ENCODE measurements around the gene FANCI.

Gene FANCI

DNA sequence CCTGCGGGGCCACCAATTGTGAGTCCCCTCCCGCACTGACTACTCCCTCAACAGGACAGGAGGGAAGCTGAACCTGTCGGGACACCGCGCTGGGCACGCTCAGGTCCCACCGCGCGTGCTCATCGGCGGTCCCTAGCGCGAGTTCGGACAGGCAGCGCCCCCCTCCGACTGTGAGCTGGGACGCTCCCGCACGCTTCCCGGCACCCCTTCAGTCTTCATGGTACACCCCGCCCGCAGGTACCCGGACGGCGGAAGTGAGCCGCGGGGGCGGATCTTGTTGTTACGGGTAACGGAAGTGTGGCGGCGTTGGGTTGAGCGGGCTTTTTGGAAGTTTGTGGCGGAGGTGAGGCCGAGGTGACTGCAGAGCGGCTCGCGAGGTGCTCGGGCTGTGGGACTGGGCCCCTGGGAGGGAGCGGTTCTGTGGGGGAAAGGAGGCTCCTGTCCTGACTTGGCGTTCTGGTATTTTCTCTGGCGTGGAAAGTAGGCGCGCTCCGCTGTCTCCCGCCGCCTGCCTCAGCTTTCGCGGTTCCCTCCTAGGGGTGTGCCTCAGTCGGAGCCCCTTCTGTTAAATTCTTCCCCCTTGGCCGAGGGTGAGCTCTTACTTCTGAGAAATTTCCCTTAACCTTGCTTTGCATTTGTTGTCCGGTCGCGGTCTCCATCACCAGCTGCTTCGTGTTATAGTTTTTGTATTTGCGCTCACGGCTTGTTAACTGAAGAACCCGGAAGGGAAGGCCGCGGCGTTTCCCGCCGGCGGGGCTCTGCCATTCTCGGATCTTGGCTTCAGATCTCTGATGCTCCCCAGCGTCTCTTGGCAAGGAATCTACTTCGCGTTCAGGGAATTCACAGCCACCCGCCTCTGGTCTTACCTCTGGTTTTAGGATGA is at the start of gene FANCI:
FANCI (plus strand) TSS at position 289 of the 883 bp plus-strand sequence. CDS start 3,669 bp downstream, outside the sequence.
- H3K27me3 ChIP-seq (ENCODE audit: low read depth, low read length), result no peaks in the 10 kb centered on the region
- H3K36me3 ChIP-seq (ENCODE audit: control insufficient read depth in 1 of 2, insufficient read depth in 2 of 2, low read length in 2 of 2), result no peaks in the 10 kb centered on the region
- H3K4me1 ChIP-seq (ENCODE audit: control insufficient read depth in 1 of 2, insufficient read depth in 2 of 2, low read length in 2 of 2), result peaks cover 5 to 8% of the 10 kb centered on the region in 2 donors
- H3K4me3 ChIP-seq (ENCODE audit: low read depth in 1 of 2, low read length in 2 of 2), result peak within 1 kb of the TSS; percentile 86 to 94
- peak within 1 kb of the TSS; percentile 63 for H3K27ac ChIP-seq (ENCODE audit: low read length)
- no peaks in the 10 kb centered on the region for H3K9me3 ChIP-seq (ENCODE audit: control insufficient read depth in 1 of 2, low read length in 2 of 2)

DNA sequence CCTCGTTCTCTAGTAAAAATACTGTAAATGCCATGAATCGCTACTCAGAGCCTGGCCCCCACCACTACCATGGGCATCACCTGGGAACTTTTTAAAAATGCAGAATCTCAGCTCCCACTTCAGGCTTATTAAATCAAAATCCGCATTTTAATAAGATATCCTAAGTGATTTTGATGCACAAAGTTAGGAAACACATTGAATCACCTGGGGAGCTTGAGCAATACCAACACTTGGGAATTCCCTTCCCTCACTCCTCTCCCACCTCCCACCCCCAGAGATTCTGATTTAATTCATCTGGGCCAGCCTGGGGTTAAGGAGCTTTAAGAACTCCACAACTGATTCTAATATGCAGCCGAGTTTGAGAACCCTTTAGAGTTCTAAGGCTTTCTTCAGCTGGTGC is 49.2 kb upstream of the FANCI start:
- H3K27ac ChIP-seq (ENCODE audit: low read length), result no peak overlapping the region
- H3K36me3 ChIP-seq (ENCODE audit: control insufficient read depth in 1 of 2, insufficient read depth in 2 of 2, low read length in 2 of 2), result peaks cover 58 to 66% of the 10 kb centered on the region in 2 donors
- H3K4me3 ChIP-seq (ENCODE audit: low read depth in 1 of 2, low read length in 2 of 2), result no peak overlapping the region
- no peaks in the 10 kb centered on the region for H3K9me3 ChIP-seq (ENCODE audit: control insufficient read depth in 1 of 2, low read length in 2 of 2)
- H3K27me3 ChIP-seq (ENCODE audit: low read depth, low read length), result no peaks in the 10 kb centered on the region
- H3K4me1 ChIP-seq (ENCODE audit: control insufficient read depth in 1 of 2, insufficient read depth in 2 of 2, low read length in 2 of 2), result peaks cover 0 to 5% of the 10 kb centered on the region in 2 donors

DNA sequence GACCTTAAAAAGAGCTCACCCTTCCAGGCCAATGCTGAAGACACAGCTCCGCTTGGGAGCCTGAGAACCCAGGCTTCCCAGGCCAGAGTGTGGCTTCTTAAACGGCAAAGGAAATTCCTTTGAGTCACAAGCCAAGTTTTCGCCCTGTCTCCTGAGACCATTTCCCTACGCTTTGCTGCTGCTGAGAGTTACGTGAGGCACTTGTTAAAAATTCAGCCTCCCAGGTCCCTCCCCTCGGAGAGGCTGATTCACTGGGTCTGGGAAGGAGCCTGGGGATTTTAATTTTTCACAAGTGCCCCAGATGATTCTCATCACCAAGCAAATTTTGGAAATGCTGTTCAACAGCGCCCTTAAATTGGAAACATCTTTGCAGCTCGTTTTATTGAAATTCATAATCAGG is 47.9 kb upstream of the FANCI start:
- H3K4me1 ChIP-seq (ENCODE audit: control insufficient read depth in 1 of 2, insufficient read depth in 2 of 2, low read length in 2 of 2), result peaks cover 0 to 8% of the 10 kb centered on the region in 2 donors
- no peaks in the 10 kb centered on the region for H3K9me3 ChIP-seq (ENCODE audit: control insufficient read depth in 1 of 2, low read length in 2 of 2)
- no peak overlapping the region for H3K27ac ChIP-seq (ENCODE audit: low read length)
- no peaks in the 10 kb centered on the region for H3K27me3 ChIP-seq (ENCODE audit: low read depth, low read length)
- no peak overlapping the region for H3K4me3 ChIP-seq (ENCODE audit: low read depth in 1 of 2, low read length in 2 of 2)
- H3K36me3 ChIP-seq (ENCODE audit: control insufficient read depth in 1 of 2, insufficient read depth in 2 of 2, low read length in 2 of 2), result peaks cover 49 to 57% of the 10 kb centered on the region in 2 donors

DNA sequence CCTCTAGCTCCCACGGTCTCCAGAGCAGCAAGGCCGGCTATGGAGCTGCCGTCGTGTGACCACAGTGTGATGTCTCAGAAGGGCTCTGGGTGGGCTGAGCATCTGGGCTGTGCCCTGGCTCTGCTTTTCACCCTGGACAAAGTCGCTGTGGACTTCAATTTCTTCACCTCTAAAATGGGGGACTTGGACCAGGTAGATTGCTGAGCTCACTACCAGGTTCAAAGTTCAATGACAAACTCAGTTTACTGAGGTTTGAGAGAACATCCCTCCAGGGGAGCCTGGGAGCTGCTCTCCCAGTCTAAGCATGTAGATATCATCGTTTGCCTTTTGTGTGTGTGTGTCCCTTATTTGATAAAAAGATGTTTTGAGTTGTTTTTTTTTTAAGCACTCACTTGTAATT is 47.5 kb upstream of the FANCI start:
- Histone ChIP-seq H3K4me3 (ENCODE audit: low read depth in 1 of 2, low read length in 2 of 2) (no peak overlapping the region), H3K27ac (ENCODE audit: low read length) (no peak overlapping the region), H3K4me1 (ENCODE audit: control insufficient read depth in 1 of 2, insufficient read depth in 2 of 2, low read length in 2 of 2) (peaks cover 0 to 8% of the 10 kb centered on the region in 2 donors), H3K36me3 (ENCODE audit: control insufficient read depth in 1 of 2, insufficient read depth in 2 of 2, low read length in 2 of 2) (peaks cover 45 to 53% of the 10 kb centered on the region in 2 donors), H3K9me3 (ENCODE audit: control insufficient read depth in 1 of 2, low read length in 2 of 2) (no peaks in the 10 kb centered on the region), H3K27me3 (ENCODE audit: low read depth, low read length) (no peaks in the 10 kb centered on the region)

DNA sequence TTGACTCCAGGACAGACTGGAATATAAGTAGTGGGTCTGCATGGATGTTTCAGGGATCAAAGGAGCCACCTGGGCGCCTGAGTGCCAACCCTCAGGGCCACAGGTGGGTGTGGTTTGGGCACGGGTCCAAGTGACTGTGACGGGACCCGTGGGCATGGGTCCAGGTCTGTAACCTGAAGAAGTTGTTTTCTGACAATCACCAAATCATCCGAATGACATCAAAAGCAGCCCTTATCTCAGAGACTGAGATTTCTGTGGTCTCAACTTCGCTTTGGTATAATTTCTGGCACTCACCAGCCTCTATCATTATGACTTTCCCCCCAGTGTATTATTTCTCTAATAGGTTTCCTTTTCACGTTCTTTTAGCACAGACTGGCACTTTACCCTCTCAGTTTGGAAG is 46.8 kb upstream of the FANCI start:
- no peak overlapping the region for H3K27ac ChIP-seq (ENCODE audit: low read length)
- H3K36me3 ChIP-seq (ENCODE audit: control insufficient read depth in 1 of 2, insufficient read depth in 2 of 2, low read length in 2 of 2), result peaks cover 42 to 47% of the 10 kb centered on the region in 2 donors
- no peak overlapping the region for H3K4me3 ChIP-seq (ENCODE audit: low read depth in 1 of 2, low read length in 2 of 2)

DNA sequence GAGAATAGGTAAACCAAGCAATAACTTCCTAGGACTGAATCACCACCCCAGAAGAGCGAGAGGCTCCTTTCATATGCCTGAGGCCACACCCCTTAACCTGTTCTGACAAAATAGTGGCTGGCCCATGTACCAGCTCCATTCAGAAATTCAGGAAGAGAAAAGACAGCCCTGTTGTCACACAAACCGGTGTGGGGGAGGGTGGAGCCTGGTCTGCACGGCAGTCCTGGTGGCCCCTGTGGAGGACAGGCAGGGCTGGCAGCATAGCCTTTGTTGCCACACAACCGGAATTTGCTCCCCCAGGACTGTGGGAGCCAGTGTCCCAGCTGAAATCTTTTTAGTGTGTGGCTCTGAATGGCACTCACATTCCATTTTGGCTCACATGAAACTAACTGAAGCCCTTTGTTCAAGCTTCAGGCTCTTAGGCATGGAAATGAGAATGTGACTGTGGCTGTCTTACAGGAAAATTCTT is 46.2 kb upstream of the FANCI start:
- H3K4me1 ChIP-seq (ENCODE audit: control insufficient read depth in 1 of 2, insufficient read depth in 2 of 2, low read length in 2 of 2), result peaks cover 0 to 8% of the 10 kb centered on the region in 2 donors
- no peak overlapping the region for H3K27ac ChIP-seq (ENCODE audit: low read length)
- peaks cover 39 to 43% of the 10 kb centered on the region in 2 donors for H3K36me3 ChIP-seq (ENCODE audit: control insufficient read depth in 1 of 2, insufficient read depth in 2 of 2, low read length in 2 of 2)

More for the DNA sequence above, 46.8 kb upstream of the FANCI start:
- H3K27me3 ChIP-seq (ENCODE audit: low read depth, low read length), result no peaks in the 10 kb centered on the region
- no peaks in the 10 kb centered on the region for H3K9me3 ChIP-seq (ENCODE audit: control insufficient read depth in 1 of 2, low read length in 2 of 2)
- peaks cover 0 to 8% of the 10 kb centered on the region in 2 donors for H3K4me1 ChIP-seq (ENCODE audit: control insufficient read depth in 1 of 2, insufficient read depth in 2 of 2, low read length in 2 of 2)

DNA sequence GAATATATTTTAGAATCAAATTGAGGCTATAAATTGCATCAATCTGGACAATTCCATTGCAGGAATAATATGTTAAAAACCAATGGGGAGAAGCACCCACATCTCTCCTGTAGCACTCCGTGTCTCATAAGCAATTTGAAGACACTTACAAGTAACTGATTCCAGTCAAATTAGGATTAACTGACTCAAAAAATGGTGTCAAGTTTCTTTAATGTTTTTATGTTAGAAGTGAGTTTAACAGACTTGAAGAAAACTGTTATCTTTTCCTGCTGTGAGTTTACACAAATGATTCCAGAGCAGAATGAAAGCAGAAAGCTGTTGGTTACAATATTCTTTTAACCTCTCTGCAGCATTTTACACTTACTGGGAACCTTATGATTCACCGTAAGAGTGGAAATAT is 45.6 kb upstream of the FANCI start:
- no peaks in the 10 kb centered on the region for H3K9me3 ChIP-seq (ENCODE audit: control insufficient read depth in 1 of 2, low read length in 2 of 2)
- peak overlapping the region; percentile 10 for H3K27ac ChIP-seq (ENCODE audit: low read length)
- H3K4me1 ChIP-seq (ENCODE audit: control insufficient read depth in 1 of 2, insufficient read depth in 2 of 2, low read length in 2 of 2), result peaks cover 0 to 8% of the 10 kb centered on the region in 2 donors
- peaks cover 32 to 36% of the 10 kb centered on the region in 2 donors for H3K36me3 ChIP-seq (ENCODE audit: control insufficient read depth in 1 of 2, insufficient read depth in 2 of 2, low read length in 2 of 2)
- no peaks in the 10 kb centered on the region for H3K27me3 ChIP-seq (ENCODE audit: low read depth, low read length)
- H3K4me3 ChIP-seq (ENCODE audit: low read depth in 1 of 2, low read length in 2 of 2), result no peak overlapping the region

More for the DNA sequence above, 46.2 kb upstream of the FANCI start:
- Histone ChIP-seq H3K9me3 (ENCODE audit: control insufficient read depth in 1 of 2, low read length in 2 of 2) (no peaks in the 10 kb centered on the region), H3K4me3 (ENCODE audit: low read depth in 1 of 2, low read length in 2 of 2) (no peak overlapping the region), H3K27me3 (ENCODE audit: low read depth, low read length) (no peaks in the 10 kb centered on the region)

DNA sequence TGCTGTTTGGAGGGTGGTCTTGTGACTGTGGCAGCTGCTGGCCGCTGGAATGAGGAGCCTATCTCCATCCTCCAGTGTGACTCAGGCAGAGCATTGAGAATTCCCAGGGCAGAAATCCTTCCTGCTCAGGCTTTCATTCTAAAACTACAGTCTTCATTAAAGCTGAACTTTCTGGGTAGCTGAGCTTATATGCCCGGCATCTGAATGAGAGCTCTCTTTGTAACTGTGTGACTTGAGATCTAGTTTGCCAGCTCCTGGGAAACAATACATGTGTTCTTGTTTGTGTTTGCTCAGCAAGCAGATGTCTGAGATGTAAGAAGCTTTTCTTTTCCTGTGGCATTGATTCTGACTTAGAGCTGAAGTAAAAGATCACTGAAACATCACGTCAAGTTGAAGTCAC is 44.8 kb upstream of the FANCI start:
- H3K4me1 ChIP-seq (ENCODE audit: control insufficient read depth in 1 of 2, insufficient read depth in 2 of 2, low read length in 2 of 2), result peaks cover 0 to 8% of the 10 kb centered on the region in 2 donors

DNA sequence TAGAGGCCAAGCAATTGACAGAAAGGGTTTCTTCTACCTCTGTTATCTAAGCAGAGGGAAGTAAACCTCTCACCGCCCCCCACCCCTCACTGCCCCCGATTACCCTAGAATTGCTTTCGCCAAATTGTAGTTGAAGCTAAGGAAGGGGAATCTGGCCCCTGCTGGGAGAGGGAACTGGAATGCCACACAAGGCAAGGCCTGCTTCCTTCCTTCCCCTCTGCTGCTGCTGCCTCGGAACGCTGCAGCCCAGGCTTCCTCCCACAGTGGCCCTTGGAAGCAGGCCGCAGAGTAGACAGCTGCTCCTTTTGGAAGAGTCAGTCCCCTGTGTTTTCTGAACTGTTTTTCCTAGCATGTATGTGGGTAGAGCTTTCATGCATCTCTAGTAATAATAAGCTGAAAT is 44.0 kb upstream of the FANCI start:
- peak overlapping the region; percentile 13 for H3K27ac ChIP-seq (ENCODE audit: low read length)
- H3K4me1 ChIP-seq (ENCODE audit: control insufficient read depth in 1 of 2, insufficient read depth in 2 of 2, low read length in 2 of 2), result peaks cover 0 to 8% of the 10 kb centered on the region in 2 donors
- H3K27me3 ChIP-seq (ENCODE audit: low read depth, low read length), result no peaks in the 10 kb centered on the region
- H3K36me3 ChIP-seq (ENCODE audit: control insufficient read depth in 1 of 2, insufficient read depth in 2 of 2, low read length in 2 of 2), result peaks cover 22 to 28% of the 10 kb centered on the region in 2 donors
- no peaks in the 10 kb centered on the region for H3K9me3 ChIP-seq (ENCODE audit: control insufficient read depth in 1 of 2, low read length in 2 of 2)
- H3K4me3 ChIP-seq (ENCODE audit: low read depth in 1 of 2, low read length in 2 of 2), result no peak overlapping the region

More for the DNA sequence above, 44.8 kb upstream of the FANCI start:
- no peaks in the 10 kb centered on the region for H3K9me3 ChIP-seq (ENCODE audit: control insufficient read depth in 1 of 2, low read length in 2 of 2)
- H3K27ac ChIP-seq (ENCODE audit: low read length), result peak overlapping the region; percentile 13
- H3K36me3 ChIP-seq (ENCODE audit: control insufficient read depth in 1 of 2, insufficient read depth in 2 of 2, low read length in 2 of 2), result peaks cover 29 to 32% of the 10 kb centered on the region in 2 donors
- no peaks in the 10 kb centered on the region for H3K27me3 ChIP-seq (ENCODE audit: low read depth, low read length)
- H3K4me3 ChIP-seq (ENCODE audit: low read depth in 1 of 2, low read length in 2 of 2), result no peak overlapping the region

DNA sequence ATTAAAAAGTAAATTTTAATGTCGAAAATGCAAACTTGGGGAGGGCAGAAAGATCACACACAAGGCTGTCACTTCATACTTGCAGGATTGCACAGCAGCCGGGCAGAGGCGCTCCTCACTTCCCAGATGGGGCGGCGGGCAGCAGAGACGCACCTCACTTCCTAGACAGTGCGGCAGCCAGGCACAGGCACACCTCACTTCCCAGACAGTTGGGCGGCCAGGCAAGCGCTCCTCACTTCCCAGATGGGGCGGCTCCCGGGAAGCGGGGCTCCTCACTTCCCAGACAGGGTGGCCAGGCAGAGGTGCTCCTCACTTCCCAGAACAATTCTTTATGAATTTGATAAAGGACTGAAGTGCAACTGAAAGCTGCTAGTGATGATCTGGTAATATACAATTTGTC is 43.6 kb upstream of the FANCI start:
- H3K4me1 ChIP-seq (ENCODE audit: control insufficient read depth in 1 of 2, insufficient read depth in 2 of 2, low read length in 2 of 2), result peaks cover 0 to 8% of the 10 kb centered on the region in 2 donors
- H3K27ac ChIP-seq (ENCODE audit: low read length), result no peak overlapping the region
- H3K9me3 ChIP-seq (ENCODE audit: control insufficient read depth in 1 of 2, low read length in 2 of 2), result no peaks in the 10 kb centered on the region
- peaks cover 17 to 24% of the 10 kb centered on the region in 2 donors for H3K36me3 ChIP-seq (ENCODE audit: control insufficient read depth in 1 of 2, insufficient read depth in 2 of 2, low read length in 2 of 2)
- no peak overlapping the region for H3K4me3 ChIP-seq (ENCODE audit: low read depth in 1 of 2, low read length in 2 of 2)
- H3K27me3 ChIP-seq (ENCODE audit: low read depth, low read length), result no peaks in the 10 kb centered on the region

DNA sequence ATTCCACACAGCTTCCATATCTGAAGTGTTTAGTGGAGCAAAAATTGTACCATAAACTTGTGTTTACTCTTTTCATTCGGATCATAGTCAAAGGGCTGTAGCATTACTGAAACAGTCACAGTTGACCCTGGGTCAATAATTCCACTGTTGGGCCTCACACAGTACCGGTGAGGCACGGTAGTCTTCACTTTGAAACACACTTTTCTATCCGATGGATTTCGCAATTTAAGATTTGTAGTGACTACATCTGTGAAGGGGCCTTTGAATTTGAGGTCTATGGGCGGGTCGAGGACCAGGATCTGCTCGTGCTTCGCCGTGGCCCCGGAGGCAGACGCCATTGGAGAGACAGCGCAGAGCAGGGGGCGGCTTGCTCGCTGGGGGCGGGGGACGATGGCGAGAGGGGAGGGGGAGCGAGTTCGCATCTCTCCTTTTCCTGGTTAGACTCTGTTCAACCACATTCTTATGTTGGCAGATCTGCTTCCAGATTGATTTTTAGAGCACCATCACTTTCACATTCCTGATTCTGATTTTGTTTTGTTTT is 42.2 kb upstream of the FANCI start:
- peaks cover 0 to 8% of the 10 kb centered on the region in 2 donors for H3K4me1 ChIP-seq (ENCODE audit: control insufficient read depth in 1 of 2, insufficient read depth in 2 of 2, low read length in 2 of 2)

More for the DNA sequence above, 42.2 kb upstream of the FANCI start:
- Histone ChIP-seq H3K4me3 (ENCODE audit: low read depth in 1 of 2, low read length in 2 of 2) (no peak overlapping the region), H3K36me3 (ENCODE audit: control insufficient read depth in 1 of 2, insufficient read depth in 2 of 2, low read length in 2 of 2) (peaks cover 8 to 11% of the 10 kb centered on the region in 2 donors), H3K27me3 (ENCODE audit: low read depth, low read length) (no peaks in the 10 kb centered on the region), H3K9me3 (ENCODE audit: control insufficient read depth in 1 of 2, low read length in 2 of 2) (no peaks in the 10 kb centered on the region), H3K27ac (ENCODE audit: low read length) (no peak overlapping the region)
